Parathyroid adenoma (tissue), 2 donors: ENCODE measurements around the gene PDCD2.
"Not testable (repeated sequence)": the region's sequence is repeated elsewhere in the genome, so short reads cannot be mapped to it uniquely, and the experiment has no call there.

Source experiments
- H2AFZ ChIP-seq: fragments of 300-600 bp; sonication (generic); one replicate; pipeline ENCODE4 v1.7.0; 2017; ENCODE audit warnings: antibody characterized with exemption, mild to moderate bottlenecking
- H3K27ac ChIP-seq: fragments of 300-600 bp; sonication (generic); one replicate; pipeline ENCODE4 v1.7.0; 2017
- H3K27me3 ChIP-seq: fragments of 300-600 bp; sonication (generic); one replicate; pipeline ENCODE4 v1.7.0; 2017; ENCODE audit warnings: low read length; ENCODE audit not compliant: control insufficient read depth, insufficient read depth
- H3K36me3 ChIP-seq: fragments of 300-600 bp; sonication (generic); one replicate; pipeline ENCODE4 v1.7.0; 2017; ENCODE audit warnings: low read length; ENCODE audit not compliant: control insufficient read depth, insufficient read depth
- H3K4me1 ChIP-seq: fragments of 300-600 bp; sonication (generic); one replicate; pipeline ENCODE4 v1.7.0; 2017; ENCODE audit warnings: control low read depth
- H3K4me2 ChIP-seq: fragments of 300-600 bp; sonication (generic); one replicate; pipeline ENCODE4 v1.7.0; 2017; ENCODE audit warnings: low read length
- H3K4me3 ChIP-seq: fragments of 300-600 bp; sonication (generic); one replicate; pipeline ENCODE4 v1.7.0; 2017; ENCODE audit warnings: low read depth, low read length
- H3K79me2 ChIP-seq: fragments of 300-600 bp; sonication (generic); one replicate; pipeline ENCODE4 v1.7.0; 2017; ENCODE audit warnings: control low read depth
- H3K9ac ChIP-seq: fragments of 300-600 bp; sonication (generic); one replicate; pipeline ENCODE4 v1.7.0; 2017; ENCODE audit warnings: mild to moderate bottlenecking
- H3K9me3 ChIP-seq: fragments of 300-600 bp; sonication (generic); one replicate; pipeline ENCODE4 v1.7.0; 2017; ENCODE audit warnings: low read length; ENCODE audit not compliant: control insufficient read depth
- TF ChIP-seq, protein P1 (sequence below): fragments of 300-600 bp; sonication (generic); IDR thresholded peaks from one replicate; pipeline ENCODE4 v1.7.0; 2017; ENCODE audit warnings: antibody characterized with exemption, mild to moderate bottlenecking
- donor health status: primary hyperparathyroidism.

PDCD2 gene

DNA sequence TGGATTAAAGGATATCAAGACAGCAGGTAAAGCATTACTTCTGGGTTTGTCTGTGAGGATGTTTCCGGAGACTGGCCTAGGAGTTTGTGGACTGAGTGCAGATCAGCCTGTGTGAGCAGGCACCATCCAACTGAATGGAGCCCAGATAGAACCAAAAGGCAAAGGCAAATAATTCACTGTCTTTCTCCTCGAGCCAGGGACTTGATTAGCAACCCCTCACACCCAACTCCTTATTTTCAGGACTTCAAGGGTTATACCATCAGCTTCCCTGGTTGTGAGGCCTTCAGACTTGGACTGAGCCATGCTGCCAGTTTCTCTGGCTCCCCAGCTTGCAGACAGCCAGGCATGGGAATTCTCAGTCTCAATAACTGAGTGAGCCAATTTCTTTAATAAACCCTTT, 50.6 kb downstream of the PDCD2 start:
- H3K4me2 ChIP-seq: no peak overlapping the region
- TF ChIP-seq, protein P1, sequence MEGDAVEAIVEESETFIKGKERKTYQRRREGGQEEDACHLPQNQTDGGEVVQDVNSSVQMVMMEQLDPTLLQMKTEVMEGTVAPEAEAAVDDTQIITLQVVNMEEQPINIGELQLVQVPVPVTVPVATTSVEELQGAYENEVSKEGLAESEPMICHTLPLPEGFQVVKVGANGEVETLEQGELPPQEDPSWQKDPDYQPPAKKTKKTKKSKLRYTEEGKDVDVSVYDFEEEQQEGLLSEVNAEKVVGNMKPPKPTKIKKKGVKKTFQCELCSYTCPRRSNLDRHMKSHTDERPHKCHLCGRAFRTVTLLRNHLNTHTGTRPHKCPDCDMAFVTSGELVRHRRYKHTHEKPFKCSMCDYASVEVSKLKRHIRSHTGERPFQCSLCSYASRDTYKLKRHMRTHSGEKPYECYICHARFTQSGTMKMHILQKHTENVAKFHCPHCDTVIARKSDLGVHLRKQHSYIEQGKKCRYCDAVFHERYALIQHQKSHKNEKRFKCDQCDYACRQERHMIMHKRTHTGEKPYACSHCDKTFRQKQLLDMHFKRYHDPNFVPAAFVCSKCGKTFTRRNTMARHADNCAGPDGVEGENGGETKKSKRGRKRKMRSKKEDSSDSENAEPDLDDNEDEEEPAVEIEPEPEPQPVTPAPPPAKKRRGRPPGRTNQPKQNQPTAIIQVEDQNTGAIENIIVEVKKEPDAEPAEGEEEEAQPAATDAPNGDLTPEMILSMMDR: no peak
- no peak overlapping the region for H3K9ac ChIP-seq
- H3K36me3 ChIP-seq: no peaks in the 10 kb centered on the region
- no peaks in the 10 kb centered on the region for H3K9me3 ChIP-seq
- peaks cover 18% of the 10 kb centered on the region for H3K79me2 ChIP-seq
- no peaks in the 10 kb centered on the region for H3K4me1 ChIP-seq
- H3K4me3 ChIP-seq: no peak overlapping the region
- no peak overlapping the region for H2AFZ ChIP-seq
- no peaks in the 10 kb centered on the region for H3K27me3 ChIP-seq
- no peak overlapping the region for H3K27ac ChIP-seq

DNA sequence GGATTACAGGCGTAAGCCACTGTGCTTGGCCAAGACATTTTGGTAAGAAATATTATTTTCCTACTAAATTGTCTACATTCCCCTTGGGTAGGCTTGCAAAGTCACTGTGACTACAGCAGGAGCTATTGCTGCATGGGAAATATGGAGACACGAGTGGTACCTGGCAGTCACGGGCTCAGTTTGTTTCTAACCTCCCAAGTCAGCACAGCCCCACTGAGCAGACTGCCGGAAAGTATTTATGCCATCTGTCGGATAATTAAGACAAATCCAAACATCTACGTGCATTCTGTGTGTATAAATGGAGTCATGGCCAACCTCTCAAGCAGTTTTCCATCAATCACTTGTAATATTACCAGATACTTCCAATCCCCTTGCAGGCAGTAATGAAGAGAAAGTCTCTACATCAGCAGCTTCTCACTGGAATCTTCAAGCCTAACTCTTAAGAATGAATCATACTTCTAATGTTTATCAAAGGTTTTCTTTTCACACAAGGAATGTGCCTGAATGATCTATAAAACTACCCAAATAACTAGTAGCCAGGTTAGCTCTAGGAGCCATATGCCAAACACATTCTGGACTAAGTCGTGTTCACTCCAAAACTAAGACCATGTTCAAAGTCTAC, 51.5 kb downstream of the PDCD2 start:
- no peak overlapping the region for H3K9ac ChIP-seq
- H3K36me3 ChIP-seq: no peaks in the 10 kb centered on the region
- no peaks in the 10 kb centered on the region for H3K4me1 ChIP-seq
- H3K4me3 ChIP-seq: no peak overlapping the region
- H3K4me2 ChIP-seq: no peak overlapping the region
- H2AFZ ChIP-seq: no peak overlapping the region
- TF ChIP-seq, protein P1: no peak
- H3K9me3 ChIP-seq: no peaks in the 10 kb centered on the region
- H3K27me3 ChIP-seq: no peaks in the 10 kb centered on the region
- H3K27ac ChIP-seq: no peak overlapping the region
- peaks cover 12% of the 10 kb centered on the region for H3K79me2 ChIP-seq

DNA sequence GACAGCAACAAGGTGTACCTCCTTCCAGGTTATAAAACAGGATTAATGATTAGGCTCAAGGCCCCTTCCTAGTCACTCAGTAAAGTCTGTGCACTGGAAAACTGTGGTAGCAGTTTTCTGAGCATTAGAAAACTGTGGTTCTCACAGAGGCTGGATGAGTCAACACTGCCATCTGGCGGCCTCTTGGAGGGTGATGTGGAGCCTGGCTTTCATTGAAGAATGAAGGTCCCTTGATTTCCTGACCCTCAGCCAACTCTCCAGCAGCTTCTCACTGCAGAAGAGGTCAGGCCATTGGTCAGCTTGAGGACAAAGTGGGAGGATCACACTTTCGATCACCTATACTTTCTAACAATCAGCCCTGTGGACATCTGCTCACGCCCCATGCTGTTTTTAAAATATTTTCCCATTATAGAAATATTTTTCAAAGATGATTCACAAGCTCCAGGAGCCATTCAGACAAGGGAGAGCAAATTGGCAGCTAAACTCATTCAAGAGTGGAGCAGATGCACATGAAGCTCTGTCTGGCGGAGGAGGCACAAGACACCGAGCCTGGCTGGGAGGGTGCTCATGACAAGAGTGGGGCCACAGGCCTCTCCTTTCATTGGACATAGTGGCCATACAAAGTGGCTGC, 54.5 kb downstream of the PDCD2 start:
- H3K27ac ChIP-seq: no peak overlapping the region
- H3K4me3 ChIP-seq: no peak overlapping the region
- no peak overlapping the region for H3K4me2 ChIP-seq
- no peaks in the 10 kb centered on the region for H3K79me2 ChIP-seq
- H3K27me3 ChIP-seq: no peaks in the 10 kb centered on the region
- H3K9me3 ChIP-seq: no peaks in the 10 kb centered on the region
- H3K9ac ChIP-seq: no peak overlapping the region
- TF ChIP-seq, protein P1: peak; percentile 84
- no peak overlapping the region for H2AFZ ChIP-seq
- no peaks in the 10 kb centered on the region for H3K36me3 ChIP-seq
- H3K4me1 ChIP-seq: peaks cover 2% of the 10 kb centered on the region

DNA sequence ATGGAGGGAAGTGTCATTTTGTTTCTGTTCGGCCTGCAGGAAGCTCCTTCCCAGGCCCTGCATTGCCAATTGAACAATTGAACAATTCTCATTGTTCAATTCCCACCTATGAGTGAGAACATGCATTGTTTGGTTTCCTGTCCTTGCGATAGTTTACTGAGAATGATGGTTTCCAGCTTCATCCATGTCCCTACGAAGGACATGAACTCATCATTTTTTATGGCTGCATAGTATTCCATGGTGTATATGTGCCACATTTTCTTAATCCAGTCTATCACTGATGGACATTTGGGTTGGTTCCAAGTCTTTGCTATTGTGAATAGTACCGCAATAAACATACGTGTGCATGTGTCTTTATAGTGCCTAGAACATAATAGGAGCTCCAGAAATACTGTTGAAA, 56.4 kb downstream of the PDCD2 start:
- not testable (repeated sequence) for H2AFZ ChIP-seq, H3K4me2 ChIP-seq, H3K9me3 ChIP-seq, H3K36me3 ChIP-seq, H3K9ac ChIP-seq, H3K27ac ChIP-seq, H3K4me1 ChIP-seq, H3K79me2 ChIP-seq, H3K27me3 ChIP-seq, H3K4me3 ChIP-seq

DNA sequence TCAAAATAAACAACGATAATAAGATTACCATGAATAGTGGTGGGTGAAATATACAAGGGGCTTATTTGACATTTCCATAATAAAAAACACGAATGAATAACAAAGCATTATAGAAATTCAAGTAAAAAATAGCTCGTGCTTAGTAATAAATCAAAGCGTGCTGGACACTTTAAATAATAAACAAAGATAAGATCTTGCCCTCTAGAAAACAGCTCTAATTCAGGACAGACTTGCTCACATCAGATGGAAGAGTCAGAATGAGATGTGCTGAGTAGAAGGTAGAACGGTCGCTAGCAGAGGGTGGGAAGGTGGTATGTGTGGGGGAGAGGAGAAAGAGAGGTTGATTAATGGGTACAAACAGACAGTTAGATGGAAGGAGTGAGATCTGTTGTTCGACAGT, 58.6 kb downstream of the PDCD2 start:
- Histone ChIP-seq H3K4me2 (no peak overlapping the region), H3K9me3 (no peaks in the 10 kb centered on the region), H3K79me2 (no peaks in the 10 kb centered on the region), H3K36me3 (no peaks in the 10 kb centered on the region), H3K27ac (no peak overlapping the region), H3K4me1 (peaks cover 5% of the 10 kb centered on the region), H3K27me3 (no peaks in the 10 kb centered on the region), H3K9ac (no peak overlapping the region), H3K4me3 (no peak overlapping the region), H2AFZ (no peak overlapping the region)
- TF ChIP-seq, protein P1: no peak
